T-helper 2 cell treated with Interferon-gamma antibody and Interleukin-4, amounts not matched to agents 5 μg/mL and 100 μg/mL, for 36 hours (primary cell): ENCODE data around the gene NTF4.
"Not testable (repeated sequence)": the region's sequence is repeated elsewhere in the genome, so short reads cannot be mapped to it uniquely, and the experiment has no call there.

Source experiments
- DNase-seq: peaks from one replicate; pipeline ENCODE4 v3.0.0; 2021; ENCODE audit warnings: low spot score
- H3K27ac Mint-ChIP-seq: one replicate; pipeline ENCODE4 v1.8.0; 2021; ENCODE audit warnings: mild to moderate bottlenecking, mixed read lengths
- H3K27me3 Mint-ChIP-seq: one replicate; pipeline ENCODE4 v1.8.0; 2021; ENCODE audit warnings: low read depth, mixed read lengths
- H3K36me3 Mint-ChIP-seq: one replicate; pipeline ENCODE4 v1.8.0; 2021; ENCODE audit warnings: low read depth, mixed read lengths
- H3K4me1 Mint-ChIP-seq: one replicate; pipeline ENCODE4 v1.8.0; 2021; ENCODE audit warnings: low read depth, mixed read lengths
- H3K4me3 Mint-ChIP-seq: one replicate; pipeline ENCODE4 v1.8.0; 2022; ENCODE audit warnings: mild to moderate bottlenecking, moderate library complexity, mixed read lengths
- H3K9me3 Mint-ChIP-seq: one replicate; pipeline ENCODE4 v1.8.0; 2021; ENCODE audit warnings: mixed read lengths

The NTF4 gene

GRCh38 chr19:49074869-49075268 lies 10.3 kb upstream of the NTF4 start:
- not testable (repeated sequence) for H3K4me3 Mint-ChIP-seq, H3K27ac Mint-ChIP-seq, H3K4me1 Mint-ChIP-seq, H3K9me3 Mint-ChIP-seq, H3K36me3 Mint-ChIP-seq
- peaks cover 35% of the 10 kb centered on the region for H3K27me3 Mint-ChIP-seq
- peak; percentile 15 for DNase-seq

- Mint-ChIP-seq H3K36me3 (no peaks in the 10 kb centered on the region), H3K4me3 (no peak overlapping the region), H3K27me3 (peaks cover 44% of the 10 kb centered on the region), H3K27ac (no peak overlapping the region), H3K4me1 (no peaks in the 10 kb centered on the region), H3K9me3 (no peaks in the 10 kb centered on the region)
- no peak for DNase-seq
Measured at GRCh38 chr19:49073514-49074378, 9.1 kb upstream of the NTF4 start.

GRCh38 chr19:49071860-49072547 lies 7.4 kb upstream of the NTF4 start:
- no peaks in the 10 kb centered on the region for H3K9me3 Mint-ChIP-seq
- no peak for DNase-seq
- H3K4me1 Mint-ChIP-seq = no peaks in the 10 kb centered on the region
- H3K4me3 Mint-ChIP-seq = no peak overlapping the region
- no peak overlapping the region for H3K27ac Mint-ChIP-seq
- H3K36me3 Mint-ChIP-seq = no peaks in the 10 kb centered on the region
- H3K27me3 Mint-ChIP-seq = peaks cover 54% of the 10 kb centered on the region

- Mint-ChIP-seq H3K36me3 (no peaks in the 10 kb centered on the region), H3K9me3 (no peaks in the 10 kb centered on the region), H3K27ac (no peak overlapping the region), H3K27me3 (peaks cover 69% of the 10 kb centered on the region), H3K4me3 (no peak overlapping the region), H3K4me1 (no peaks in the 10 kb centered on the region)
- no peak for DNase-seq
Measured at GRCh38 chr19:49070416-49070815, 5.8 kb upstream of the NTF4 start.

GRCh38 chr19:49069026-49069425 lies 4.4 kb upstream of the NTF4 start:
- Mint-ChIP-seq H3K27ac (no peak overlapping the region), H3K27me3 (peaks cover 73% of the 10 kb centered on the region), H3K36me3 (no peaks in the 10 kb centered on the region), H3K9me3 (no peaks in the 10 kb centered on the region), H3K4me3 (no peak overlapping the region), H3K4me1 (no peaks in the 10 kb centered on the region)
- DNase-seq = no peak

- H3K36me3 Mint-ChIP-seq = no peaks in the 10 kb centered on the region
- DNase-seq = no peak
- H3K27me3 Mint-ChIP-seq = peaks cover 68% of the 10 kb centered on the region
- H3K4me1 Mint-ChIP-seq = no peaks in the 10 kb centered on the region
- no peak overlapping the region for H3K4me3 Mint-ChIP-seq
- H3K9me3 Mint-ChIP-seq = no peaks in the 10 kb centered on the region
- H3K27ac Mint-ChIP-seq = no peak overlapping the region
Measured at GRCh38 chr19:49067554-49067953, 2.9 kb upstream of the NTF4 start.

- H3K27ac Mint-ChIP-seq = no peak overlapping the region
- no peaks in the 10 kb centered on the region for H3K9me3 Mint-ChIP-seq
- no peaks in the 10 kb centered on the region for H3K4me1 Mint-ChIP-seq
- H3K36me3 Mint-ChIP-seq = no peaks in the 10 kb centered on the region
- no peak overlapping the region for H3K4me3 Mint-ChIP-seq
- peaks cover 68% of the 10 kb centered on the region for H3K27me3 Mint-ChIP-seq
- no peak for DNase-seq
Measured at GRCh38 chr19:49065905-49066512, 1.4 kb upstream of the NTF4 start.

GRCh38 chr19:49064029-49064629 lies 489 bp downstream of the NTF4 start:
- no peaks in the 10 kb centered on the region for H3K4me1 Mint-ChIP-seq
- peaks cover 69% of the 10 kb centered on the region for H3K27me3 Mint-ChIP-seq
- no peak overlapping the region for H3K27ac Mint-ChIP-seq
- H3K4me3 Mint-ChIP-seq = no peak overlapping the region
- H3K36me3 Mint-ChIP-seq = no peaks in the 10 kb centered on the region
- H3K9me3 Mint-ChIP-seq = no peaks in the 10 kb centered on the region
- no peak for DNase-seq

- Mint-ChIP-seq H3K9me3 (no peaks in the 10 kb centered on the region), H3K27ac (no peak overlapping the region), H3K4me3 (no peak overlapping the region), H3K4me1 (peaks cover 13% of the 10 kb centered on the region), H3K36me3 (no peaks in the 10 kb centered on the region), H3K27me3 (peaks cover 76% of the 10 kb centered on the region)
- no peak for DNase-seq
Measured at GRCh38 chr19:49061445-49061844, 3.2 kb downstream of the NTF4 start.

- DNase-seq = no peak
- Mint-ChIP-seq H3K9me3 (no peaks in the 10 kb centered on the region), H3K36me3 (no peaks in the 10 kb centered on the region), H3K4me1 (peaks cover 14% of the 10 kb centered on the region), H3K27ac (no peak overlapping the region), H3K4me3 (no peak overlapping the region), H3K27me3 (peaks cover 75% of the 10 kb centered on the region)
Measured at GRCh38 chr19:49061000-49061399, 3.6 kb downstream of the NTF4 start.

- peaks cover 68% of the 10 kb centered on the region for H3K27me3 Mint-ChIP-seq
- no peaks in the 10 kb centered on the region for H3K9me3 Mint-ChIP-seq
- peaks cover 16% of the 10 kb centered on the region for H3K4me1 Mint-ChIP-seq
Measured at GRCh38 chr19:49059053-49059452, 5.6 kb downstream of the NTF4 start.

GRCh38 chr19:49058562-49058961 lies 6.1 kb downstream of the NTF4 start:
- Mint-ChIP-seq H3K27ac (no peak overlapping the region), H3K9me3 (no peaks in the 10 kb centered on the region), H3K27me3 (peaks cover 65% of the 10 kb centered on the region), H3K36me3 (no peaks in the 10 kb centered on the region), H3K4me3 (no peak overlapping the region), H3K4me1 (peaks cover 16% of the 10 kb centered on the region)
- DNase-seq = no peak

More at GRCh38 chr19:49059053-49059452, 5.6 kb downstream of the NTF4 start:
- Mint-ChIP-seq H3K36me3 (no peaks in the 10 kb centered on the region), H3K4me3 (no peak overlapping the region), H3K27ac (no peak overlapping the region)
- no peak for DNase-seq

- DNase-seq = peak; percentile 27
- no peaks in the 10 kb centered on the region for H3K36me3 Mint-ChIP-seq
- H3K9me3 Mint-ChIP-seq = no peaks in the 10 kb centered on the region
- peaks cover 16% of the 10 kb centered on the region for H3K4me1 Mint-ChIP-seq
- peaks cover 61% of the 10 kb centered on the region for H3K27me3 Mint-ChIP-seq
- H3K27ac Mint-ChIP-seq = no peak within 1 kb of the TSS
- H3K4me3 Mint-ChIP-seq = peak within 1 kb of the TSS; percentile 69
Measured at GRCh38 chr19:49057636-49058234, 6.9 kb downstream of the NTF4 start, which contains the start of gene CGB7. CGB7 (minus strand) TSS chr19:49057749; CDS start chr19:49055375, 2,374 bp downstream.
